Tibial nerve (tissue), 4 donors: ENCODE data around the gene GJA4. TPM values are rescaled to one million over a fixed set of nuclear protein-coding genes. Genes with fewer than 3 reads are reported as not detected.

Experiments used
- DNase-seq, 2 donors: peaks; one replicate each; pipeline ENCODE4 v3.0.0-alpha.2; 2019; ENCODE audit warnings: low spot score in 2 of 2
- H3K27ac ChIP-seq, 4 donors: fragments of 200-600 bp; sonication (generic) in 3 of 4; one replicate each; pipeline ENCODE4 v1.5.1; 2017 to 2019; ENCODE audit warnings: mild to moderate bottlenecking in 1 of 4
- H3K27me3 ChIP-seq, 2 donors: fragments of 200-600 bp; sonication (generic) in 1 of 2; one replicate each; pipeline versions ENCODE4 v1.5.1 to v1.6.0; 2017 to 2019
- H3K36me3 ChIP-seq, 3 donors: fragments of 200-600 bp; sonication (generic); one replicate each; pipeline ENCODE4 v1.5.1; 2018 to 2019
- H3K4me1 ChIP-seq, 4 donors: fragments of 200-600 bp; sonication (generic) in 3 of 4; one replicate each; pipeline ENCODE4 v1.5.1; 2017 to 2019
- H3K4me3 ChIP-seq, 4 donors: fragments of 200-600 bp; sonication (generic) in 3 of 4; one replicate each; pipeline ENCODE4 v1.5.1; 2017 to 2019; ENCODE audit warnings: mild to moderate bottlenecking in 1 of 4, moderate library complexity in 1 of 4
- H3K9me3 ChIP-seq, 4 donors: fragments of 200-600 bp; sonication (generic) in 3 of 4; one replicate each; pipeline ENCODE4 v1.5.1; 2017 to 2019
- CTCF ChIP-seq, 5 experiments: fragments of 200-600 bp in 3 of 5; fragments of 450-650 bp in 2 of 5; sonication (generic) in 3 of 5; IDR thresholded peaks; one replicate each; pipeline ENCODE4 v1.5.1; 2016 to 2019; ENCODE audit warnings: antibody characterized with exemption in 5 of 5, mild to moderate bottlenecking in 3 of 5, moderate library complexity in 2 of 5
- EP300 ChIP-seq, 2 donors: sonication (generic); formaldehyde crosslinking; IDR thresholded peaks; one replicate each; pipeline ENCODE4 v1.6.1; 2017; ENCODE audit warnings: antibody characterized with exemption in 2 of 2, mild to moderate bottlenecking in 1 of 2
- POLR2A ChIP-seq, 2 donors: fragments of 450-650 bp; IDR thresholded peaks; one replicate each; pipeline ENCODE4 v1.6.1; 2017; ENCODE audit warnings: antibody characterized with exemption in 2 of 2, mild to moderate bottlenecking in 2 of 2, moderate library complexity in 2 of 2
- WGBS, 2 donors: methylation state at CpG; one replicate each; pipeline ENCODE4 v1.1.5; 2018; 5-methylcytosine and 5-hydroxymethylcytosine counted together
- total RNA-seq, 4 donors: library from RNA; depleted of rRNA; stranded (reverse); fragments of >200 nt; gene quantifications; one replicate each; pipeline ENCODE4 v1.1.0, GENCODE V29; 2016

The GJA4 gene
- total RNA-seq, result 10 to 100 TPM; 20.3 to 65.1 (median 37.2) TPM

GRCh38 chr1:34792868-34793727, at the start of gene GJA4:
GJA4 (plus strand) TSS chr1:34792999; CDS start chr1:34794214, 1,215 bp downstream.
- Histone ChIP-seq H3K4me3 (peak within 1 kb of the TSS; percentile 18 to 48 (median 30)), H3K27me3 (peaks cover 0 to 10% of the 10 kb centered on the region in 2 donors), H3K9me3 (peaks cover 0 to 3% (median 0%) of the 10 kb centered on the region in 4 donors), H3K27ac (peak within 1 kb of the TSS in 2 of 4 donors; percentile 67 to 72), H3K4me1 (peaks cover 0 to 16% (median 0%) of the 10 kb centered on the region in 4 donors), H3K36me3 (peaks cover 0 to 42% (median 0%) of the 10 kb centered on the region in 3 donors)
- no peak for DNase-seq
- TF ChIP-seq POLR2A (IDR thresholded peaks at IDR 0.05) (no peak), CTCF (IDR thresholded peaks at IDR 0.05) (no peak), EP300 (IDR thresholded peaks at IDR 0.05) (peak in 1 of 2 donors; percentile 51)
- WGBS, 2 donors, result 14 to 20% methylated on average over 18 to 31 of the region's 45 CpGs

- DNase-seq, result no peak
- no peaks in the 10 kb centered on the region for H3K36me3 ChIP-seq
- TF ChIP-seq POLR2A (IDR thresholded peaks at IDR 0.05) (no peak), EP300 (IDR thresholded peaks at IDR 0.05) (no peak), CTCF (IDR thresholded peaks at IDR 0.05) (no peak)
- no peak overlapping the region for H3K27ac ChIP-seq
- no peaks in the 10 kb centered on the region for H3K4me1 ChIP-seq
- 81 to 86% methylated on average over 6 of the region's 6 CpGs for WGBS, 2 donors
- H3K4me3 ChIP-seq, result no peak overlapping the region
- H3K9me3 ChIP-seq, result no peaks in the 10 kb centered on the region
- H3K27me3 ChIP-seq, result peaks cover 0 to 22% of the 10 kb centered on the region in 2 donors
Measured at GRCh38 chr1:34743775-34744174, 49.0 kb upstream of the GJA4 start.

GRCh38 chr1:34744851-34745250, 47.9 kb upstream of the GJA4 start:
- no peak for DNase-seq
- no peaks in the 10 kb centered on the region for H3K4me1 ChIP-seq
- H3K27ac ChIP-seq, result no peak overlapping the region
- H3K36me3 ChIP-seq, result no peaks in the 10 kb centered on the region
- H3K27me3 ChIP-seq, result peaks cover 0 to 22% of the 10 kb centered on the region in 2 donors
- no peaks in the 10 kb centered on the region for H3K9me3 ChIP-seq
- TF ChIP-seq CTCF (IDR thresholded peaks at IDR 0.05) (no peak), EP300 (IDR thresholded peaks at IDR 0.05) (no peak), POLR2A (IDR thresholded peaks at IDR 0.05) (no peak)
- H3K4me3 ChIP-seq, result no peak overlapping the region
- 65 to 72% methylated on average over 3 of the region's 3 CpGs for WGBS, 2 donors

- Histone ChIP-seq H3K27ac (no peak overlapping the region), H3K9me3 (no peaks in the 10 kb centered on the region), H3K4me3 (no peak overlapping the region), H3K4me1 (no peaks in the 10 kb centered on the region), H3K27me3 (peaks cover 0 to 22% of the 10 kb centered on the region in 2 donors), H3K36me3 (no peaks in the 10 kb centered on the region)
- DNase-seq, result no peak
- no peak for TF ChIP-seq EP300 (IDR thresholded peaks at IDR 0.05)
- TF ChIP-seq POLR2A (IDR thresholded peaks at IDR 0.05), result no peak
- no peak for TF ChIP-seq CTCF (IDR thresholded peaks at IDR 0.05)
- 63 to 83% methylated on average over 5 of the region's 5 CpGs for WGBS, 2 donors
Measured at GRCh38 chr1:34745666-34746065, 47.1 kb upstream of the GJA4 start.

GRCh38 chr1:34746101-34746500, 46.7 kb upstream of the GJA4 start:
- no peaks in the 10 kb centered on the region for H3K4me1 ChIP-seq
- no peak for DNase-seq
- 79 to 86% methylated on average over 4 of the region's 4 CpGs for WGBS, 2 donors
- no peak for TF ChIP-seq CTCF (IDR thresholded peaks at IDR 0.05)
- TF ChIP-seq POLR2A (IDR thresholded peaks at IDR 0.05), result no peak
- TF ChIP-seq EP300 (IDR thresholded peaks at IDR 0.05), result no peak
- H3K4me3 ChIP-seq, result no peak overlapping the region
- no peaks in the 10 kb centered on the region for H3K36me3 ChIP-seq
- no peak overlapping the region for H3K27ac ChIP-seq
- H3K9me3 ChIP-seq, result no peaks in the 10 kb centered on the region
- peaks cover 0 to 22% of the 10 kb centered on the region in 2 donors for H3K27me3 ChIP-seq
